ENCODE data around the gene ACOT12. TPM values are rescaled to one million over a fixed set of nuclear protein-coding genes. Genes with fewer than 3 reads are reported as not detected.
"Not testable (repeated sequence)": the region's sequence is repeated elsewhere in the genome, so short reads cannot be mapped to it uniquely, and the experiment has no call there.

The ACOT12 gene
- total RNA-seq, 2 donors from 2014 or later: not detected

GRCh38 chr5:81314581-81314980, 79.4 kb downstream of the ACOT12 start:
- Mint-ChIP-seq H3K36me3 (ENCODE audit: low read depth) (peaks cover 5% of the 10 kb centered on the region), H3K4me1 (no peaks in the 10 kb centered on the region), H3K27me3 (no peaks in the 10 kb centered on the region), H3K4me3 (no peak overlapping the region), H3K27ac (no peak overlapping the region)
- no peak for ATAC-seq
- H3K9me3 ChIP-seq (ENCODE audit: control insufficient read depth, low read length, poor library complexity, severe bottlenecking): no peaks in the 10 kb centered on the region
- DNase-seq: no peak

DNA sequence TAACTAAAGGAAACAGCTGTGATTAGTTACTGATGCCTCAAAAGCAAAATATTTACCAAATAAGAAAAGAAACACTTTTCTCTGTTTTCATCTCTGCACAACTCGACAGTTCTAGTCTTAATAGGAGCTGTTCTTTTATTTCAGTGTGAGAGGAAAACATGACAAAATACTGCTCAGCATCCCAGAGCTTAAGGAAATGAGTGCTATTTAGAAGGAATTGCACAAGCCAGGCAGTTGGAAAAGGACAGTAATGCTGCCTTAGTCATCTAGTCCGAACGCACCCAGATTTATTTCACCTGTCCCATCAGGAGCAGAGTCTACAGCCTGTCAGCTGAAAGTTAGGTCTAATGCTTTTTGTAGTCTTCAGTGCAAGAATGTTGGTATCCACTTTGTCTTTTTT, 80.2 kb downstream of the ACOT12 start:
- H3K36me3 Mint-ChIP-seq (ENCODE audit: low read depth): peaks cover 5% of the 10 kb centered on the region

DNA sequence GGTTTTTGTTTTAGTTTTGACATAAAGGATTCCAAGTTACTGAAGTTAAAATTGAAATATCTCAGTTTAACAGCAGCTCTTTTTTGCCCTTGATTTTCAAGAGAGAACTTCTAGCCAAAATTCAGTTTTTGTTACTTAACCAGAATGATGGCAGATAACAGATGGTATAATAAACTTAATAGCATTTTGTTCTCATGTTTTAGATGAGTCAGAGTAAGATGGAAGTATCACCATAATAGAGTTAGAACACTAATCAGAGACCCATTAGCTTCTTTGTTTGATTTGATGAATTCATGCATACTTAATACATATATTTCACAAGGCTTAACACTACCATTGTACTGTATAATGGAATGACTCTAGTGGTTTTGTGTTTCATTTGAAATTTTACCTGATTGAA, 80.7 kb downstream of the ACOT12 start:
- H3K27ac Mint-ChIP-seq: no peak overlapping the region
- H3K27me3 Mint-ChIP-seq: no peaks in the 10 kb centered on the region
- peaks cover 5% of the 10 kb centered on the region for H3K36me3 Mint-ChIP-seq (ENCODE audit: low read depth)
- no peaks in the 10 kb centered on the region for H3K9me3 ChIP-seq (ENCODE audit: control insufficient read depth, low read length, poor library complexity, severe bottlenecking)
- H3K4me1 Mint-ChIP-seq: peaks cover 2% of the 10 kb centered on the region
- H3K4me3 Mint-ChIP-seq: no peak overlapping the region
- no peak for DNase-seq
- ATAC-seq: no peak

More for the DNA sequence above, 80.2 kb downstream of the ACOT12 start:
- ATAC-seq (no peak), DNase-seq (no peak)
- no peaks in the 10 kb centered on the region for H3K9me3 ChIP-seq (ENCODE audit: control insufficient read depth, low read length, poor library complexity, severe bottlenecking)
- H3K27ac Mint-ChIP-seq: no peak overlapping the region
- H3K27me3 Mint-ChIP-seq: no peaks in the 10 kb centered on the region
- no peak overlapping the region for H3K4me3 Mint-ChIP-seq
- peaks cover 2% of the 10 kb centered on the region for H3K4me1 Mint-ChIP-seq

GRCh38 chr5:81310402-81311063, 83.4 kb downstream of the ACOT12 start:
- Mint-ChIP-seq H3K27ac (peak overlapping the region; percentile 34), H3K27me3 (no peaks in the 10 kb centered on the region), H3K36me3 (ENCODE audit: low read depth) (peaks cover 5% of the 10 kb centered on the region), H3K4me3 (no peak overlapping the region), H3K4me1 (peaks cover 2% of the 10 kb centered on the region)
- no peak for ATAC-seq
- DNase-seq: no peak
- H3K9me3 ChIP-seq (ENCODE audit: control insufficient read depth, low read length, poor library complexity, severe bottlenecking): no peaks in the 10 kb centered on the region

- Mint-ChIP-seq H3K4me1 (peaks cover 7% of the 10 kb centered on the region), H3K27me3 (no peaks in the 10 kb centered on the region), H3K4me3 (no peak overlapping the region), H3K27ac (no peak overlapping the region), H3K36me3 (ENCODE audit: low read depth) (peaks cover 3% of the 10 kb centered on the region)
- H3K9me3 ChIP-seq (ENCODE audit: control insufficient read depth, low read length, poor library complexity, severe bottlenecking): no peaks in the 10 kb centered on the region
- DNase-seq: no peak
- no peak for ATAC-seq
Measured at GRCh38 chr5:81308836-81309235, 85.1 kb downstream of the ACOT12 start.

- DNase-seq: no peak
- no peak for ATAC-seq
- H3K27ac Mint-ChIP-seq: no peak overlapping the region
- no peak overlapping the region for H3K4me3 Mint-ChIP-seq
- H3K4me1 Mint-ChIP-seq: peaks cover 22% of the 10 kb centered on the region
- H3K27me3 Mint-ChIP-seq: no peaks in the 10 kb centered on the region
- no peaks in the 10 kb centered on the region for H3K9me3 ChIP-seq (ENCODE audit: control insufficient read depth, low read length, poor library complexity, severe bottlenecking)
- peaks cover 8% of the 10 kb centered on the region for H3K36me3 Mint-ChIP-seq (ENCODE audit: low read depth)
Measured at GRCh38 chr5:81305785-81306184, 88.1 kb downstream of the ACOT12 start.

GRCh38 chr5:81303563-81303962, 90.4 kb downstream of the ACOT12 start:
- Mint-ChIP-seq H3K27ac (no peak overlapping the region), H3K4me1 (peaks cover 32% of the 10 kb centered on the region), H3K36me3 (ENCODE audit: low read depth) (peaks cover 8% of the 10 kb centered on the region), H3K4me3 (peak overlapping the region; percentile 33), H3K27me3 (no peaks in the 10 kb centered on the region)
- H3K9me3 ChIP-seq (ENCODE audit: control insufficient read depth, low read length, poor library complexity, severe bottlenecking): no peaks in the 10 kb centered on the region
- no peak for DNase-seq
- no peak for ATAC-seq

DNA sequence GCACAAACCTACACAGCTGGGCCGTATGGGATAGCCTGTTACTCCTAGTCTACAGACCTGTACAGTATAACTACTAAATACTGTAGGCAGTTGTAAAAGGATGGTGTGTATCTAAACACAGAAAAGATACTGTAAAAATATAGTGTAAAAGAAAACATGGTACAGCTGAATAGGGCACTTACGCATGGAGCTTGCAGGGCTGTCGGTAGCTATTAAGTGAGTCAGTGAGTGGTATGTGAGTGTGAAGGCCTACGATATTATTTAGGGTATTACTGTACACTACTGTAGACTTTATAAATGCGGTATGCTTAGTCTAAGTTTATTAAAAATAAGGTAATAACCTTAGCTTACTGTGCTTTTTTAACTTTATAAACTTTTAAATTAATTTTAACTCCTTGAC, 91.3 kb downstream of the ACOT12 start:
- H3K27ac Mint-ChIP-seq: peak overlapping the region; percentile 97
- DNase-seq: no peak
- no peaks in the 10 kb centered on the region for H3K27me3 Mint-ChIP-seq
- no peak for ATAC-seq
- peaks cover 8% of the 10 kb centered on the region for H3K36me3 Mint-ChIP-seq (ENCODE audit: low read depth)
- peaks cover 34% of the 10 kb centered on the region for H3K4me1 Mint-ChIP-seq
- no peaks in the 10 kb centered on the region for H3K9me3 ChIP-seq (ENCODE audit: control insufficient read depth, low read length, poor library complexity, severe bottlenecking)
- peak overlapping the region; percentile 100 for H3K4me3 Mint-ChIP-seq

DNA sequence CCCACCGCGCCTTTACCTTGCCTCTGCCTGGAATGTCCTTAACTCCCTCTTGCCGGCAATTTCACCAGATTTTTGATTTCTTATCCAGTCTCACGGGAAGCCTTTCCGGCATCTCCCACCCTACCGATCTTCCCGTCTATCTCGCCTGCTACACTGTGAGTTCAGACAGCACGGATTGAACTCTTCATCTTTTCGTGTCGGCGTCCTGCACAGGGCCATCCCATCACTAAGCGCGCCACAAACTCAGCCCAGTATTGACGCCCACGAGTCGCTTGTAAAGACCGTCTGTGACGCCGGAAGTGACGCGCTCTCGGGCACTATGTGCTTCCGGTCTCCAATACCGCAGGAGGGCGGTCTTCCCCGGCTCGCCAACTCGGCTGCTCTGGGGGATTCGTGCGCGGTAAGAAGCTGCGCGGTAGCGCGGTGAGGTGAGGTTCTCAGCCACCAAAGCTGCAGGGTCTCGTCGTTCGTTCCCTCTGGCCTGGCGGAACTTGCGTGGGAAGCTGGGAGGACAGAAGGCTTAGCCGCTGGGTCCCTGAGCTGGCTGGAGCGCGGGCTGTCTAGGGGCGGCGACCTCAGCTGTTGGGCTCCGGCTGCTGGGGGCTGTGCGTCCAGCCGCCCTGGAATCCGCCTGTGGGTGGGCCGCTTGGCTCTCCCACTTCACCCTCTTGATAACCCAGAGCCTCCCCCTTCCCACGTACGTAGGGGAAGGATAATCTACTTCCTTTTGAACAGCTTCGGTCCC, 92.5 kb downstream of the ACOT12 start, which contains the start of gene ZCCHC9:
ZCCHC9 (plus strand) TSS at position 317 of the 745 bp plus-strand sequence. CDS start 3,171 bp downstream, outside the sequence.
- H3K9me3 ChIP-seq (ENCODE audit: control insufficient read depth, low read length, poor library complexity, severe bottlenecking): no peaks in the 10 kb centered on the region
- DNase-seq (peak; percentile 84 to 87 (median 86)), ATAC-seq (peak; percentile 96)
- Mint-ChIP-seq H3K36me3 (ENCODE audit: low read depth) (peaks cover 8% of the 10 kb centered on the region), H3K27ac (peak within 1 kb of the TSS; percentile 97), H3K27me3 (no peaks in the 10 kb centered on the region), H3K4me3 (peak within 1 kb of the TSS; percentile 100), H3K4me1 (peaks cover 37% of the 10 kb centered on the region)

- Mint-ChIP-seq H3K36me3 (ENCODE audit: low read depth) (peaks cover 8% of the 10 kb centered on the region), H3K27me3 (no peaks in the 10 kb centered on the region), H3K4me1 (peaks cover 37% of the 10 kb centered on the region), H3K4me3 (peak overlapping the region; percentile 100), H3K27ac (peak overlapping the region; percentile 97)
- DNase-seq: no peak
- H3K9me3 ChIP-seq (ENCODE audit: control insufficient read depth, low read length, poor library complexity, severe bottlenecking): no peaks in the 10 kb centered on the region
- no peak for ATAC-seq
Measured at GRCh38 chr5:81300921-81301270, 93.0 kb downstream of the ACOT12 start.

- DNase-seq (no peak), ATAC-seq (no peak)
- H3K4me3 Mint-ChIP-seq: no peak overlapping the region
- no peak overlapping the region for H3K27ac Mint-ChIP-seq
- H3K4me1 Mint-ChIP-seq: peaks cover 30% of the 10 kb centered on the region
- no peaks in the 10 kb centered on the region for H3K9me3 ChIP-seq (ENCODE audit: control insufficient read depth, low read length, poor library complexity, severe bottlenecking)
- H3K27me3 Mint-ChIP-seq: no peaks in the 10 kb centered on the region
- H3K36me3 Mint-ChIP-seq (ENCODE audit: low read depth): peaks cover 8% of the 10 kb centered on the region
Measured at GRCh38 chr5:81297531-81297930, 96.4 kb downstream of the ACOT12 start.

GRCh38 chr5:81294021-81294420, 99.9 kb downstream of the ACOT12 start:
- H3K36me3 Mint-ChIP-seq (ENCODE audit: low read depth); ATAC-seq; H3K27me3 Mint-ChIP-seq; H3K4me3 Mint-ChIP-seq; DNase-seq; H3K9me3 ChIP-seq (ENCODE audit: control insufficient read depth, low read length, poor library complexity, severe bottlenecking); H3K27ac Mint-ChIP-seq: not testable (repeated sequence)
- H3K4me1 Mint-ChIP-seq: peaks cover 29% of the 10 kb centered on the region

- H3K9me3 ChIP-seq (ENCODE audit: control insufficient read depth, low read length, poor library complexity, severe bottlenecking): no peaks in the 10 kb centered on the region
- no peak for DNase-seq
- Mint-ChIP-seq H3K27ac (no peak overlapping the region), H3K36me3 (ENCODE audit: low read depth) (peaks cover 7% of the 10 kb centered on the region), H3K4me1 (peaks cover 27% of the 10 kb centered on the region), H3K4me3 (no peak overlapping the region), H3K27me3 (no peaks in the 10 kb centered on the region)
- peak; percentile 52 for ATAC-seq
Measured at GRCh38 chr5:81292130-81292529, 101.8 kb downstream of the ACOT12 start.

- Mint-ChIP-seq H3K4me1 (peaks cover 40% of the 10 kb centered on the region), H3K27ac (no peak overlapping the region), H3K4me3 (no peak overlapping the region), H3K36me3 (ENCODE audit: low read depth) (peaks cover 11% of the 10 kb centered on the region), H3K27me3 (no peaks in the 10 kb centered on the region)
- no peak for DNase-seq
- no peaks in the 10 kb centered on the region for H3K9me3 ChIP-seq (ENCODE audit: control insufficient read depth, low read length, poor library complexity, severe bottlenecking)
- no peak for ATAC-seq
Measured at GRCh38 chr5:81290146-81290545, 103.8 kb downstream of the ACOT12 start.

All from T-helper 17 cell (primary cell).